Adipocyte (in vitro differentiated cells): ENCODE measurements around the gene ATP8B2.

Experiments
- DNase-seq: peaks from one replicate; pipeline ENCODE4 v3.0.0-alpha.2; 2015; ENCODE audit warnings: low read depth
- H3K27me3 ChIP-seq: replicated peaks from 2 replicates; pipeline ENCODE4 v1.7.0; 2013; ENCODE audit warnings: mild to moderate bottlenecking, low read length, moderate library complexity; ENCODE audit not compliant: control insufficient read depth, insufficient read depth
- H3K36me3 ChIP-seq: 2 replicates; pipeline ENCODE4 v1.7.0; 2013; ENCODE audit warnings: low read length, mild to moderate bottlenecking, moderate library complexity; ENCODE audit not compliant: control insufficient read depth, insufficient read depth, severe bottlenecking
- H3K4me1 ChIP-seq: 2 replicates; pipeline ENCODE4 v1.7.0; 2013; ENCODE audit warnings: mild to moderate bottlenecking, low read length, moderate library complexity; ENCODE audit not compliant: control insufficient read depth, insufficient read depth
- H3K4me3 ChIP-seq: 2 replicates; pipeline ENCODE4 v1.7.0; 2013; ENCODE audit warnings: mild to moderate bottlenecking, low read length, moderate library complexity
- H3K9ac ChIP-seq: 2 replicates; pipeline ENCODE4 v1.7.0; 2013; ENCODE audit warnings: mild to moderate bottlenecking, low read length, moderate library complexity
- H3K9me3 ChIP-seq: 2 replicates; pipeline ENCODE4 v1.7.0; 2013; ENCODE audit warnings: mild to moderate bottlenecking, low read length, moderate library complexity; ENCODE audit not compliant: control insufficient read depth

ATP8B2 gene

DNA sequence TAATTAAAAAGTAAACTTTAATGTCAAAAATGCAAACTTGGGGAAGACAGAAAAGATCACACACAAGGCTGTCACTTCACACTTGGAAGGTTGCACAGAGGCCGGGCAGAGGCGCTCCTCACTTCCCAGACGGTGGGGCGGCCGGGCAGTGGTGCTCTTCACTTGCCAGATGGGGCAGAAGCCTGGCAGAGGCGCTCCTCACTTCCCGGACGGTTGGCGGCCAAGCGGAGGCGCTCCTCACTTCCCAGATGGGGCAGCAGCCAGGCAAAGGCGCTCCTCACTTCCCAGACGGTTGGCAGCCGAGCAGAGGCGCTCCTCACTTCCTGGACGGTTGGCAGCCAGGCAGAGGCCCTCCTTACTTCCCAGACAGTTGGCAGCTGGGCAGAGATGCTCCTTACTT, 54.0 kb downstream of the ATP8B2 start:
- H3K36me3 ChIP-seq, result no peaks in the 10 kb centered on the region
- no peaks in the 10 kb centered on the region for H3K9me3 ChIP-seq
- H3K27me3 ChIP-seq, result no peaks in the 10 kb centered on the region
- H3K4me1 ChIP-seq, result no peaks in the 10 kb centered on the region
- no peak overlapping the region for H3K4me3 ChIP-seq
- H3K9ac ChIP-seq, result no peak overlapping the region
- DNase-seq, result no peak

DNA sequence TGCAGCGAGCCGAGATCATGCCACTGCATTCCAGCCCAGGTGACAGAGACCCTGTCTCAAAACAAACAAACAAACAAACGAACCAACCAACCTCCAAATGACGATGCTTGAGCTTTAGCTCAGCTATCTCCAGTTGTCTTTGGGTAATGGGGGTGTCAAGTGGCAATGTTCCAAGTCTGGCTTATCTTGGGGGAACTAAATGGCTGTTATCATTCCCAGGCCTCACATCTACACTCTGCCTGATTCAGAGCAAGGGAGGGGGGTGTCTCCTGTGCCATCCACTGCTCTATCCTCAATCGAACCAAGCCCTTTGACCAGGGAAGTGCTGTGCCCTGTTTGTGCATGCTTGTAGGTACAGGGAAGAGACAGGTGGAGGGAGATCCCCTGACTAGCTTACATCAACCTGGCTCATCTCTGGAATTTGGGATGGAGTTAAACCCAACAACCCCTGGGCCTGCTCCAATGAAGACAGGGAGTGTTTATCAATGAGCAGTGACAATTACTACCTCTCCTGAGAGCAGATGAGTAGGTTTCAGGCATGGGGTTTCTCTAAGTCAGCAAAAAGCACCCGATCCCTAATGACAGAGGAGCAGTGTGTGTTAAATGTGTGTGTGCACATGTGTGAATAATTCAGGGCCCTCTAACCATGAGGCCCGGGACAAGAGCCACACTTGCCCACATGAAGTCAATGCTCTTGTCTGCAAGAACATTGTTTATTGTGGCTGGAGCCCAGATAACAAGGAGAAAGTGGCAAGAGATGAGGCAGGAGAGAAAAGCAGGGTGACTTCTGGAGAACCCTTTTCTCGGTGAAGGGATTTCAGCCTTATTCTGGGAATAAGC, 59.5 kb downstream of the ATP8B2 start:
- Histone ChIP-seq H3K4me1 (no peaks in the 10 kb centered on the region), H3K27me3 (no peaks in the 10 kb centered on the region), H3K9me3 (no peaks in the 10 kb centered on the region), H3K36me3 (no peaks in the 10 kb centered on the region), H3K4me3 (no peak overlapping the region), H3K9ac (no peak overlapping the region)
- no peak for DNase-seq

DNA sequence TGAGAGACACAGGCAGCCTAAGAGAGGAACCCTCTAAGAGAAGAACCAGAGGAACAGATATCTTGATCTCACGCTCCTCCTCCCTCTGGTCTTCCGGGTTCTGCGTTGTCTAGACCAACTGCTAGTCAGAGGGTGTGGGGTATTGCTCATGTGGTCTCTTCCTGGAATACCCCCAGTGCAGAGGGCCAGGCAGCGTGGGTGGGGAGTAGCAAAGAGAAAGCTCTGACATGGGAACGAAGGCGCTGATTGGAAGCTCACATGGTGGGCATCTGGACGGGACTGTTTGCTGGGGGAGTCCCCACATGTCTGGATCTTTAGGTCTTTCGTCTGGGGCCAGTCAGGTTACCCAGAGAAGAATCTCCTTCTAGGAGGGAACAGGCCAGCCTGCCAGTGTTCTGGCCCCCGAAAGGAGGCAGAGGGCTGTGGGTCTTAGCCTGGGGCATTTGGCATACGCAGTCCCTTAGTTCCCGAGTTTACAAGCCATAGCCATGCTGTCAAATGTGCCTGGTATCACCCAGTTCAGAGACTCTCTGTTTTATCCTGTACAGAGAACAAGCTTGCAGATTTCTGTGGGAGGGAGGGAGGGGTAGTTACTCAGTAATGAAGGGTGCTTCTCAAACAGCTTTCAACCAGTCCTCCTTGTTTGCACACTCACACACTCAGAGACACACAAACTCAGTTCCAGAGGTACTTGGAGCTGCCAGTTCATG, 61.5 kb downstream of the ATP8B2 start:
- Histone ChIP-seq H3K4me1 (no peaks in the 10 kb centered on the region), H3K27me3 (no peaks in the 10 kb centered on the region), H3K36me3 (no peaks in the 10 kb centered on the region), H3K4me3 (no peak overlapping the region), H3K9me3 (no peaks in the 10 kb centered on the region), H3K9ac (no peak overlapping the region)
- no peak for DNase-seq

DNA sequence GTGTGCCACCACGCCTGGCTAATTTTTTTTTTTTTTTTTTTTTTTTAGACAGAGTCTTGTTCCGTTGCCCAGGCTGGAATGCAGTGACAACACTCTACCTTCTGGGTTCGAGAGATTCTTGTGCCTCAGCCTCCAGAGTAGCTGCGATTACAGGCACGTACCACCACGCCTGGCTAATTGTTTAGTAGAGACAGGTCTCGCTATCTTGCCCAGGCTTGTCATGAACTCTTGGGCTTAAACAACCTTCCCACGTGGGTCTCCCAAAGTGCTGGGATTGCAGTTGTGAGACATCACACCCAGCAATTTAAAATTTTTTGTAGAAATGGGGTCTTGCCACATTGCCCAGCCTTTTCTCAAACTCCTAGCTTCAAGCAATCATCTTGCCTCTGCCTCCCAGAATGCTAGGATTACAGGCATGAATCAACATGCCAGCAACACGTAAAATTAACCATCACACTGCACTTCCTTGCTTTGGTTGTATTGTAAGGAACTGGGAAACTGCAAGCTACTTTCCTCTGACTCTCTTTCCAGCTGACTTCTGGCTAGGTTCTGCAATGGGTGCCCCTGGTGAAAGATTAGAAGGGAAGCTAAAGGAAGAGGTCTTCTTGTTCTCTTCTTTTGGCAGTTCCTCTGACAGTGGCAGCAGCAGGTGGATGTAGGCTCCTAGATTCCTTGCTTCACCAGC, 65.9 kb downstream of the ATP8B2 start:
- Histone ChIP-seq H3K9me3 (peaks cover 6% of the 10 kb centered on the region), H3K36me3 (no peaks in the 10 kb centered on the region), H3K4me1 (no peaks in the 10 kb centered on the region), H3K9ac (no peak overlapping the region), H3K4me3 (no peak overlapping the region), H3K27me3 (peaks cover 3% of the 10 kb centered on the region)
- no peak for DNase-seq

DNA sequence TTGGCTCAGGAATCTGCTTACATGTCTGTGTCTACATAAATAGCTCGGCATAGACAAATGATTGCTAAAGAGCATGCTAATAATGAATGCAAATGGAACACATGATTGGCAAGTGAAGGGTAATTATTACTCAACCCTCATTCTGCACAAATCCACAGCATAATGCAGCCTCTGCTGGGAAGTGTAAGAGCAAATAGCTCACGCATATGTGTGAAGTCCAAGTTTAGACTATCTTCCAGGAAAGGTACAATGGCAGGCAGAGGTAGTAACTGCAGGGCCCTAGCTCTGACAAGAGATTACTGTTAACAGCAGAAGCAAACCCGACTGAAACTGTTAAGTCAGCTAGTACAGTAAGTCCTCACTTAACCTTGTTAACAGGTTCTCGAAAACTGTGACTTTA, 72.8 kb downstream of the ATP8B2 start:
- Histone ChIP-seq H3K36me3 (no peaks in the 10 kb centered on the region), H3K9ac (no peak overlapping the region), H3K9me3 (peaks cover 6% of the 10 kb centered on the region), H3K27me3 (no peaks in the 10 kb centered on the region), H3K4me3 (no peak overlapping the region), H3K4me1 (peaks cover 8% of the 10 kb centered on the region)
- DNase-seq, result no peak

DNA sequence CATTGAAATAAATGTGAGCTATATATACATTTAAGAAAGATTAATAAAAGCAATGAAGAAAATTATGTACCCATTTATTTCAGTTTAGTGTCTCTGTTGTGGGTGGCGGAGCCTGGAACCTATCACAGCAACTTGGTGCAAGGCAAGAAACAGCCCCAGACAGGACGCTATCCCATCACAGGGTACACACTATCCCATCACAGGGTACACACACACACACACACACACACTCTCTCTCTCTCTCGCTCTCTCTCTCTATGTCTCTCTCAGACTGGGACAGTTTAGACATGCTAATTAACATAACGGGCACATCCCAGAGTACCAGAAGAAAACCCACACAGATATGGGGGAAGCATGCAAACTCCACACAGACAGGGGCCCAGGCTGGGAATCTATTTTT, 73.4 kb downstream of the ATP8B2 start:
- DNase-seq, result no peak
- no peak overlapping the region for H3K4me3 ChIP-seq

DNA sequence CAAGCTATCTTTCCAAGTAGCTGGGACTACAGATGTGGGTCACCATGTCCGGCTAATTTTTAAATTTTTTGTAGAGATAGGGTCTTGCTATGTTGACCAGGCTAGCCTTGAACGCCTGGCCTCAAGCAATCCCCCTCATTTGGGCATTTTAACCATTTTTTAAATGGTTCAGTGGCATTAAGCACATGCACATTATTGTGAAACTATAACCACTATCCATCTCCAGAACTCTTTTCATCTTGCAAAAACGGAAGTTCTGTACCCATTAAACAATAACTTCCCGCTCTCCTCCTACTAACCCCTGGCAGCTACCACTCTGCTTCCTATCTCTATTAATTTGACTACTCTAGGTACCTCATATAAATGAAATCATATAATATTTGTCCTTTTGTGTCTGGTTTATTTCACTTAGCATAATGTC, 75.1 kb downstream of the ATP8B2 start:
- DNase-seq, result no peak
- no peaks in the 10 kb centered on the region for H3K36me3 ChIP-seq
- no peaks in the 10 kb centered on the region for H3K27me3 ChIP-seq
- H3K4me3 ChIP-seq, result no peak overlapping the region
- peaks cover 6% of the 10 kb centered on the region for H3K9me3 ChIP-seq
- no peak overlapping the region for H3K9ac ChIP-seq
- peaks cover 13% of the 10 kb centered on the region for H3K4me1 ChIP-seq

More for the DNA sequence above, 73.4 kb downstream of the ATP8B2 start:
- no peaks in the 10 kb centered on the region for H3K36me3 ChIP-seq
- H3K4me1 ChIP-seq, result peaks cover 8% of the 10 kb centered on the region
- no peak overlapping the region for H3K9ac ChIP-seq
- peaks cover 6% of the 10 kb centered on the region for H3K9me3 ChIP-seq
- no peaks in the 10 kb centered on the region for H3K27me3 ChIP-seq
